ENCODE measurements around the gene IGFL4.
A peak's percentile ranks its signal among the peaks of the same experiment; 100 is the strongest.

Gene IGFL4

DNA sequence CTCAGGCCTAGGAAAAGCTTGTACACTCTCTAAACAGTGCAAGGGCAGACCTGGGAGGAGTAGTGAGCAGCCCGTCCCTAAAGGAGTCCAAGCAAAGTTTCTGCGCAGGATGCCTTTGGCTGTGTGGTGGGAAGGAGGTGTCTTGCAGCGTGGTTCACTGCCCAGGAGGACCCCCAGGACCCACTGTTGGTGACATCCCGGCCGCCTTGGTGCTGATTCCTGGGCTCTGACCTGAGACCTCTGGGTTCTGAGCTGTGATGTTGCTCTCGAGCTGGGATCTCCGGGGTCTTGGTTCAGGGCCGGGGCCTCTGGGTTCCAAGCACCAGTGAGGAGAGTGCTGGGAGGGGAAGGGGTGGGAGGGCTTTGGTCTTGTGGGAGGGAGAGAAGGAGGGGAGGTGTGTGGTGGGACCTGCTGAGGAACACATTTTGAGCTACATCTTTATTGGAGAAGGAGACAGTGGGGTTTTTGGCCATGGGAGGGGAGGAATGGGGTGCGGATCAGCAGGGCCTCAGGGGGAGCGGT lies 22.0 kb downstream of the IGFL4 start:
- no peak for DNase-seq

DNA sequence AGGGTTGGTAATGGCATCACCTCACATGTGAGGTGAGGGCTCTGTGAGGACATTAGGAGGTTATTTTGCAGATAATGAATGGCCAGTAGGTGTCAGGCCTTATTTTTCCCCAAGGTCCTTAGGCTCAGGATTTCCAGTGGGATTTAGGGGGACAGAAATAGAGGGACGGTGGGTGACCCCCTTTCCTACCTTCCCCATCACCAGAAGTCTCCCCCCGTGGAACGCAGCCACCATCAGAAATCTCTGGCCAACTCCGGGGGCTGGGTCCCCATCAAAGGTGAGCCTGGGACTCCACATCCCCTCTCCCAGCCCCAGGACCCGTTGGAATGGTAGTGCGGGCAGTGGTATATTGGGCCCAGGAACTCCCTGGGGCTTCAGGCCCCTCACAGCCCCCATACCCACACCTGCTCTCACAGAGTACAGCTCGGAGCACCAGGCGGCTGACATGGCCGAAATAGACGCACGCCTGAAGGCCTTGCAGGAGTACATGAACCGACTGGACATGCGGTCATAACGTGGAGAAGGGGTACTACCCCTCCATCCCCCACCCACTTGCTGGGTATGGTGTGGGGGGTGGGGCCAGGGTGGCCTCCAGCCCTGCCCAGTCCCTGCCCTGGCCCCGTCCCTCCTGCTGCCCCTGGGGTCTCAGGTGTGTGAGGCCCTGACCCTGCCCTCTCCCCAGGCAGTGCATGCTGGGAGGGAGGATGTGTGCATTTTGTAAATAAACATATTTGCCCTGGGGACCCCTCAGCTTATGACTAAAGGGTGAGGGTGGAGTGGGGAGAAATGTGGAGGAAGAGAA lies 22.7 kb downstream of the IGFL4 start:
- no peak for DNase-seq

DNA sequence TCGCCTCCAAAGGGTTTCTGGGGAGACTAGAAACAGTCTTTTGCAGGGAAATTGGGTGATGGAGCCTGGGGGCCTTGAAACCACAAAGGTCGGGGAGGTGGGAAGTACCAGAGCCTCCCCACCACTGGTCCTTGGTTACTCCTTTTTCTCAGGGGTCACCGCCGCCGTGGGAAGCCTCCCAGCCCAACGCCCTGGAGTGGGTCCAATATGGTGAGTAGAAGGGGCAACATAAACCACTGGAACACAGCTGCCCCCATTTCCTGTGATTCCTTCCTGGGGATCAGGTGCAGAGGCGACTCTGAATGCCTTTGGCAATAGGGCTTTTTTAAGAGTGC lies 23.7 kb downstream of the IGFL4 start:
- no peak for DNase-seq

DNA sequence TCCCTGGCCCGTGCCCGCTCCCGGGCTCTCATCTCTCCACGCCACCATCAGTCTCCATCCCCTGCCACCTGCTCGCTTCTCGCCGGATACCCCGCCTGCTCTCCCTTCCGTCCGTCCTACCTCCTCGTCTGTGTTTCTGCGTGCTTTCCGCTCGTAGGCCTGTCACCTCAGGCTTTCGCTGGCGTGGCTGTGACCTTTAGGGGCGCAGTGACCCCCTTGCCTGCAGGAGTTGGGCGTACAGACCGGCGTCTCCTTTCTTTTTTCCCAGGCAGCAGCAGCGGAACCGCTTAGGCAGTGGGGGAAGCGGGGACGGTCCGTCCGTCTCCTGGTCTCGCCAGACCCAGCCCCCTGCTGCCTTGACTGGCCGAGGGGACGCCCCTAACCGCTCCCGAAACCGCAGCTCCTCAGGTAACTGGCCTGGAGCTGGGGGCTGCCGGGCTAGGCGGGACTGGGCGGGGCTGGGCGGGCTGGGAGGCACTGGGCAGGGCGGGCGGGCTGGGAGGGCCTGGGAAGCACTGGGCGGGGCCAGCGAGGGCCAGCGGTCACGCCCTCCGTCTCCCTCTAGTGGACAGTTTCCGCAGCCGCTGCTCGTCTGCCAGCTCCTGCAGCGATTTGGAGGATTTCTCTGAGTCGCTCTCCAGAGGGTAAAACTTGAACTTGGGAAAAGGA lies 24.2 kb downstream of the IGFL4 start:
- DNase-seq = peak; percentile 81

DNA sequence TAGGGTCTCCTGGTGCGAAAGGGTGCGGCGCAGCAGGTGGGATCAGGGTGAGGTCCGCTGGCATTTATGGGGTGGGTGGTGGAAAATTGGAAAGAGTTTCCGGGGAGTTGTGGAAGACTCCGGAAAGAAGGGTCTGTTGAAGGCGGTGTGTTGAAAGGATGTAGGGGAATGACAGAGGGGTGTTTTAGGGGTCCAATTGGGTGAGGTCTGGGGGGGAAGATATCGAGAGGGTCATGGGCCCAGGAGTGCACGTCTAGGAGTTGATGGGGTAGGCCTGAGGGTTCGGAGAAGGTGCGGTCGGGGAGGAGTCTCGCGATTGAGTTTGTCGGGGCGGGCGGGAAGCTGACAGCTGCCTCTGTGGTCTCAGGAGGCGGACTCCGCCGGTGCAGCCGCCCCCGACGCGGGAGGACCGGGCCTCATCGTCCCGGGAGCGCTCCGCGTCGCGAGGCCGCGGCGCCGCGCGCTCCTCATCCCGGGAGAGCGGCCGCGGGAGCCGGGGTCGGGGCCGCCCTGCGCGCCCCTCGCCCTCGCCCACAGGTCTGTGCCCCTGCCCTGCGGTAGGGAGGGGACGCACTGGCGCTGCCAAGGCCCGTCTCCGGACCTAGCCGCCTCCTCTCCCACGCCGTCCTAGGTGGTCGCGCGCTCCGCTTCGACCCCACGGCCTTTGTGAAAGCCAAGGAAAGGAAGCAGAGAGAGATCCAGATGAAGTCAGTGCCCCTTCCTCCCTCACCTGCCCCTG lies 24.9 kb downstream of the IGFL4 start:
- DNase-seq = peak; percentile 39

DNA sequence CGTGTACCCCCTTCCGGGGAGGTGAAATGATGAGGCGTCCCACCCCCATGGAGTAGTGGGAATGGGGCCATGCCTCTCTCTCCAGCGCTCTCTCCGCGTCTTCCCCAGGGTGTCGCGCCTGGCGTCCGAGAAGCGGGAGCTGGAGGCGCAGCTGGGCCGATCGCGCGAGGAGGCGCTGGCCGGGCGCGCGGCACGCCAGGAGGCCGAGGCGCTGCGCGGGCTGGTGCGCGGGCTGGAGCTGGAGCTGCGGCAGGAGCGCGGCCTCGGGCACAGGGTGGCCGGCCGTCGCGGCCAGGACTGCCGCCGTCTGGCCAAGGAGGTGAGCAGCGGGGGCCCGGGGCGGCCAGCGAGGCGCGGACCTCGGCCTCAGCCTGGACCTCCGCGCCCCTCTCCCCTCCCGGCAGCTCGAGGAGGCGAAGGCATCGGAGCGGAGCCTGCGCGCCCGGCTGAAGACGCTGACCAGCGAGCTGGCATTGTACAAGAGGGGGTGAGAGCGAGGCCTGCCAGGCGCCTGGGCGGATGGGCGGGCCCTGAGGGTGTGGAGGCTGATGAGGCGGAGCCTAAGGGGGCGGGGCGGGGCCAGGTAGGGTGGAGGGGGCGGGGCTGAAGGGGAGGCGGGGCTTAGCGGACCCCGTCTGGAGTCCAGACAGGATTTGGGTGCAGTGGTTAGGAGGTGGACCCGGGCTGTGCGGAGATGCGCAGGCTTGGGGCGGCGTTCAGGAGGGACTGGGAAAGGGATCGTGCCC lies 25.7 kb downstream of the IGFL4 start:
- peak; percentile 74 for DNase-seq

DNA sequence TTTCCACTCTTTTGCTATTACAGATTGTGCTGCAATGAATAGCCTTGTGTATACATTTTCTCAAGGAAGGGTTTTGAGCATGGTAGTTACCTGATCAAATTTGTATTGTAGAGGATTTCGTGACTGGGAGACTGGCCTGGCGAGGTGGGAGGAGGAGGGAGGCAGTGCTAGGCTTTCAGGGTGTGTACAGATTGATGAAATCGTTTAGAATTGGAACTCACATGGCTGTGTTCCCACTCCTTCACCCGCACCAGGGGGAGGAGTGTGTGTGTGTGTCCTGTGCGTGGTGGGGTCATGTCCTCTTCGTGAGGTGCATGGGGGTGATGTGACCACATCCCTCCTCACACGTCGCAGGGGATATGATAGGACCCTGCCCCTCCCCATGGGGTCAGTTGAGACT lies 26.3 kb downstream of the IGFL4 start:
- no peak for DNase-seq

DNA sequence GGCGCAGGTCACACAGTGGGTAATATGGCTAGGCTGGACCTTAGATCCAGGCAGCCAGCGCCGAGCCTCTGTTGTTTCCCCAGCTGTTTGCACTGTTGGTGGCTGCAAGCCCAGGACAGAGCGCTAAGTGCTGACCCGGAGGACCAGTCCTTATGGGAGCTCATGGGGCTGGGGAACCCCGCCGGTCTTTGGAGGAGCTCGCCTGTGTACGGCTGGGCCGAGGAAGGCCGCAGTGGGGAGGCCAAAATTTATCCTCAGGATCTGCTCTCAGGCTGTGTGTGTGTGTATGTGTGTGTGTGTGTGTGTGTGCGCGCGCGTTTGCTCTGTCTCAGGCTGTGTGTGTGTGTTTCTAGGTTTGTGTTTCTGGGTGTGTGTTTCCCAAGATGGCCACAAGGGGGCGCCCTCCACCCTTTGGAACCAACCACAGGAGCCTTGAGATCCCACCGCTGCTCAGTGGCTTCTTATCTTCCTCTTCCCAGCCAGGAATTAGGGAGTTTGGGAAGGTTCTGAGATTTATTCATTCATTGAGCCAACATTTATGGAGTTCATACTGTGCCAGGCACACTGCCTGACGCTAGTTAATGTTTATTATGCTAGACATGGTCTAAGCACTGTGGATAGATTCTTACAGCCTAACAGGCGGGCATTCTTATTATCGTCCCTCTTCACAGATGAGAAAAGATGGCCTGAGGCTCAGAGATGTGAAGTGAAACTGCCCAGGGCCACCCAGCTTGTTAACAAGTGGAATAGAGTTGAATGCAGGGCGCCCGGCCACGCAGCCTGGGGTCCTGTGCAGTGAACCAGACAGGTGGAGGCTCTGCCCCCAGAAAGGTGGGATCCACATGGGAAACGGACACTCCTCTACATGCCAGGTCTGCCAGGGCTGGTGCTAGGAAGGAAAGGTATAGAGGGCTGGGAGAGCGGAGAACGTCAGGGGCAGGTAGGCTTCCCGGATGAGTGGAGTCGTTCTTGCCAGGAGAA lies 31.0 kb downstream of the IGFL4 start:
- DNase-seq = peak; percentile 66

DNA sequence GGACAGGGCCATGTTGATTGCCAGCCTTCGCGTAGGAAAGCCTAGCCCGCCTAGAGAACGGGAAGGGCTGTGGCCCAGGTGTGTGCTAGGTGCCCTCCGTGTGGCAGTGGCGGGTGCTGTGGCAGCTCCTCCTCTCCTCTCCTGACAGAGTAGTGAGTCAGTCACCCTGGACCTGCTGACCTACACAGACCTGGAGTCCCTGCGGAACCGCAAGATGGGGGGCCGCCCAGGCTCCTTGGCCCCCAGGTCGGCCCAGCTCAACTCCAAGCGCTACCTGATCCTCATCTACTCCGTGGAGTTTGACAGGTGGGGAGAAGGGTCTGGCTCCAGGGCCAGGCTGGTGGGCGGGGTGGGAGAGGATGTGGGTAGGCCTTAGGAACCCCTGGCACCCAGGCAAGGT lies 34.4 kb downstream of the IGFL4 start:
- no peak for DNase-seq

DNA sequence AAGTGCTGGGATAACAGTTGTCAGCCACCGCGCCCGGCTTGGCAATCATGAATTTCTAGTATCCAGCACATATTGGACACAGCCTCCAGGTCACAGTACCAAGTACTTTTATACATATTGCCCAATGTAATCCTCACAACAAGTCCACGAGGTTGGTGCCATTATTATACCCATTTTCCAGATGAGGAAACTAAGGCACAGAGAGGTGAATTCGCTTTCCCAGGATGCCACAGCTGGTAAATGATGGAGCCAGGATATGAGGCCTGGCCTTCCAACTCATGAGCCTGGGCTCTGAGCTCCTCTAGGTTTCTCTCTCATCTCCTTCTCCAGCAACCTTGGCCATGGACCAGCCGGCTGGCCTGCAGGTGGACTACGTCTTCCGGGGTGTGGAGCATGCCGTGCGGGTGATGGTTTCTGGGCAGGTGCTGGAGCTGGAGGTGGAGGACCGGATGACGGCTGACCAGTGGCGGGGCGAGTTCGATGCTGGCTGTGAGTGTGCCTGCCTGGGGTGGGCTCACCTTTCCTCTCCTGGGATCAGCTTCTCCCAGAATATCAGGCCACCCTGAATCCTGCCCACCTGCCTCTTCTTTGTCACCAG lies 38.0 kb downstream of the IGFL4 start:
- DNase-seq = no peak

DNA sequence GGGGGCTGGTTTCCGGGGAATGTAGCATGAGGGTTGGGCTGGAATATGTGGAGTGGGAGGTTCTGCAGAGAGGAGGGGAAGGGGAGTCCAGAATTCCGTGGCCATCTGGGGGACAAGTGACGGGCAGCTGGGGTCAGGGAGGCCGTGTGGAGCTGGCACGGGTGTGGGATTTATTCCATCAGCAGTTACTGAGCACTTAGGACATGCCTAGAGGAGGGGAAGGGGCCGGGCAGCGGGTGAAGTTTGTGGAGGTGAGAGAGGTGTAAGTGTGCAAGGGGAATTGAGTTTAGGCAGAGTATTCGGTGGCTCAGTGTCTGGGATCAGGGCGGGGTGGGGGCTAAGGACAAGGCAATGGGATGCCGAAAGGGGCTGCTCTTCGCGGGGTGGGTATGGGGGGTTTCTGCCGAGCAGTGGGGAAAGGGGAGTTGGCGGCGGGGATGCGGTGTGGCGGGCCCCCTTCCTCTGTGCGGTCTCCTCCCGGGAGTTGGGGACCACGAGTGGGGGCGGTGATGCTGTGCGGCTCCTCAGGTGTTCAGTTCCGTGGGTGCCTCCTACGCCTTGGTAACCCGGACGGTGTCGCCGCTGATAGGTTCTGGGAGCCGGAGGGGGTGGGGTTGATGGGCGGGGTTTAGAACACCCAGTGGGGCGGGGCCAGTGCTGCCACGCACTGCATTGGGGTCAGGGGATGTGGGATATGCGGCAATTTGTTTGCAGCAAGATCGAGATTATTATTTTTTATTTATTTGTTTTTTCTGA lies 40.1 kb downstream of the IGFL4 start:
- DNase-seq = peak; percentile 65

DNA sequence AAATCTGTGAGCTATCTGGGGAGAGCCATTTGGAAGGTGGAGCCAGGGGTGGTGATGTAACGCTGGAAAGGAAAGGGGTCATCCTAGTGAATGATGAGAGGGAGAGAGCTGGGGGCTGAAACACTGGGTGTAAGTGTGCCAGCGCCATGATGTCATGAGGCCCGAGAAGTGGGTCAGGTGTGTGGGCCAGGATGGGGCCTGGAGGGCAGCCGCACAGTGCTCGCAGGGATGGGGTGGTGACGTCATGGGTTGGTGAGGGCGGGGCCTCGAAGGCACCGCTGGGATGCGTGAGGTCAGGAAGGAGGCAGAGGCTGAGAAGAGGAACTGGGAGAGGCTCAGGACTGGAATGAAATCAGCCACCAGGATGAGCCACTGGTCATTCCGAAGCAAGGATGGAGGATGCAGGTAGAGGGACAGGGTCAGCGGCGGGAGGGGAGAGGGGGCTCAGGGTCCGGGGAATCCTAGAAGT lies 41.1 kb downstream of the IGFL4 start:
- no peak for DNase-seq

DNA sequence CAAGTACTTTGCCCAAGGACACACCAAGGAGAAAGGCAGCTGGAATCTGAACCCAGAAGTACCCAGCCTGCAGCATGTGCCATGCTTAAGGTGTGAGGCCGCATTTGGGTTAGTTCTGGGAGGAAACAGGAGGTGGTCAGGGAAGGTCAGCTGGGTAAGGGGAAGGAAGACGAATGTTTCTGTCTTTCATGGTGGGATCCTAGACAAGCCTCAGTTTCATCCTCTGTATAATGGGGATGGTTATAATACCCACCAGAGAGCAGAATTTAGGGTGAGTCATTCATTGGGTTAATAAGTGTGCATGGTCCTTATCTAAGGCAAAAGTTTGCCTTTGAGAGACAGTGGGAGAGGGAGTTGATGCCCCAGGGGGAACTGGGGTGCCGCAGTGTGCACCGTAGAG lies 42.0 kb downstream of the IGFL4 start:
- no peak for DNase-seq

DNA sequence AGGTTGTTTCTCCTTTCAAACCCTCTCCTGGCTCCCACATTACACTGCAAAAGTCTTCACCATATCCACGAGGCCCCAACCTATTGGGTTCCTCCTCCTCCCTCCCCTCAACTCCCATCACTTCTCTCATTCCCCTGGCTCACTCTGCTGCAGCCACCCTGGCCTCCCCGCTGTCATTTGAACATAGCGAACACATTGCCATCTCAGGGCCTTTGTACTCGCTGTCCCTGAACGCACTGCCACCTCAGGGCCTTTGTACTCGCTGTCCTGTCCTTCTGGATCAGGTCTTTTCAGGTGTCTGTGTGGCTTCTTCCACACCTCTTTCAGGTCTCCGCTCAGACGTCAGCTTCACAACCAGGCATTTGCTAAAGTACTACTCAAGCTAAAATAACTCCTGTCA lies 43.9 kb downstream of the IGFL4 start:
- no peak for DNase-seq

DNA sequence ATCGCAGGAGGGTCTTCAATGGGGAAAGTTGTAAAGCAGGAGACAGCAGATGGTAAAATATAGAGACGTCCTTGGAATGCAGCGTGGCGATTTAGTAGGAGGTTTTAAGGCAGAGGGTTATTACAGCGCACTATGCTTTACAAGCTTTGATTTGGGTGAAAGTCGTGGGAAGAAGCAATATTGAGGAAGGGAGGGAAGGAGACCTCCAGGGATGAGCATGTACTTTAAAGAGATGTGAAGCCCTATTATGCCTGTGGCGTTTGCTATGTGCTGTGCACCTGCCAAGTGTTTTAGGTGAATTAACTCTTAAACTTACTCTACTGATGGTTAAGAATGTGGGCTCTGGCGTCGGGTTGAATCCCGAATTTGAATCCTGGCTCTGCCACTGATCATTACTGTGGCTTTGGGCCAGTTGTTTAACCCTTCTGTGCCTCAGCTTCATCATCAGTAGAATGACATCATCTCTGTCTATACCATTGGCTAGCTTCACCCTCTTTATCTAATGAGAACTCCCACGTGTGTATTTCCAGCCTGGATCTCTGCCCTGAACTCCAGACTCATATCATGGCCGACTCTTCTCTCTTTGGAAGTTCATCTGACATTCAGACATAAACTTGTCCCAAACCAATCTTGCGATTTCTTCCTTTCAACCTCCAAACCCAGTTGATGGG lies 45.0 kb downstream of the IGFL4 start:
- DNase-seq = no peak

DNA sequence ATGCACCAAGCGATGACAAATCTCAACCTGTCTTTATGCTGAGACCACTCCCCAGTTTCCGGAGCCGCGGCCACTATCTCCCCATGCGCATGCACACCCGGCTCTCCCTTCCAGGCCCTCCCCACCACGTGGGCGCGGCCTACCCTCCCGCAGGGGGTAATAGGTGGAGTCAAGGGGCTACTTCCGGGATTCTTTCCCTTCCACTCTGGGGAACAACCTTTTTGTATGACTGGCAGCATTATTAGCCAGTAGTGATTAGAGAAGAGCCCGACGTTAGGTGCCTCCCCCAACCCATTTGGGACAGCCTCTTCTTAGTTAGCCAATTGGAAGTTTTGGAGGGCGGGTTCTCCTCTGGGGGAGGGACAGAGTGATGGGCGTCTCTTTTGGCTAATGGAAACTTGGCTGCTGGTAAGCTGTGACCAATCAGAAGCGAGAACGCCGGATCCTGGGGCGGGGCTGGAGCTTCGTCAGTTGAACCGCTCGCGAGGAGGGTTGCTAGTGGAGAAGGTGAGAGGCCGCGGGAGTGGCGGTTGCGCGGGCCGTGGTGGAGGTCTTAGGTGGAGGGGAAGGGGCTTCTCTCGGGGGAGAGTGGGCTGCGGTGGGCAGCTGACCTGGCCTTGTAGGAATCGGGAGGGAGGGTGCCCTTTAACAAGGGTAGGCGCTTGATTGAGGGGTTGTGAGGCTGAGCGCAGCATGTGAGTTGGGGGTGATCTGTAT lies 45.6 kb downstream of the IGFL4 start, which contains the start of gene CCDC61:
Gene CCDC61 (plus strand): TSS at position 470 of the 717 bp plus-strand sequence. CDS start 7,552 bp downstream, outside the sequence.
- peak; percentile 94 for DNase-seq

DNA sequence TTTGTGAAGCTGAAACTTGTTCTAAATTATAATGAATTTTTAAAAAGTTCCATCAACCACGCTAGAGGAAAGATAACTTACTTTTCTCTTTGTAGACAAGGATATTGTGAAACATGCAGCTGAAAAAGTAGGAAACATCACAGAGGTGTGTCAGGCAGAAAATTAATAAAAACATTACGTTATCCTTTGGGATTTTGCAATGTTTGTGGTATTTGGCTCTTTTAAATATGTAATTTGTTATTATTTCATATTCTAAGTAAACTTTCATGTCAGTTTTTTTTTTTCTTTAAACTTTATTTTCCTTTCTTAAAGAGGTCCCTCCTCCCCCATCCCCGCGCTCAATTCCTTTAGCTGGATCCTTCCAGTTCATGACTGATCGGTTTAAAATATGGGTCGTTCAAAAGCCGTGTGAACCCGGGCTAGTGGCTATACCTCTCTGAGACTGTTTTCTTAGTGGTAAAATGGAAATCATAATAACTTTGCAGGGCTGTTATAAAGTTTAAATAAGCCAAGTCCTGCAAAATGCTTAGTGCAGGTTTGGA lies 46.3 kb downstream of the IGFL4 start:
- DNase-seq = no peak

DNA sequence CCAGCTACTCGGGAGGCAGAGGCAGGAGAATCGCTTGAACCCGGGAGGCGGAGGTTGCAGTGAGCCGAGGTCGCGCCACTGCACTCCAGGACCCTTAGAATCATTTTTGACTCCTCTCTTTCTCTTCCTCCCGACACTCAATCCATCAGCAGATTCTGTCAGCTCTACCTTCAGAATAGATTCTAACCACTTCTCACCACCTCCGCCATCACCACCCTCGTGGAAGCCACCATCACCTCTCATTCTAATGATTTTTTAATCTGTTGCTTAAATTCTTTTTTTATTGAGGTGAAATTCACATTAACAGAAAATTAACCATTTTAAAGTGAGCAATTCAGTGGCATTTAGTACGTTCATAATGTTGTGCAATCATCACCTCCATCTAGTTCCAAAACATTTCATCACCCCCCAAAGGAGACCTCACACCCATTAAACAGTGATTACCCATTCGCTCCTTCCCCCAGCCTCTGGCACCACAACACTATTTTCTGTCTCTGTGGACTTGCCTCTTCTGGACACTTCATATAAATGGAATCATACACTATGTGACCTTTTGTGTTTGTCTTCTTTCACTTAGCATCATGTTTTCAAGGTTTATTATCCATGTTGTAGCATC lies 50.6 kb downstream of the IGFL4 start:
- DNase-seq = no peak

Measured in activated naive CD4-positive, alpha-beta T cell treated with anti-CD3 and anti-CD28 coated beads, Interleukin-2, amount 50 U/mL, for 16 hours (primary cell).